NCI-H524 (cell line): ENCODE results near the gene CA10.
A peak's percentile ranks its signal among the peaks of the same experiment; 100 is the strongest.

Experiments used
- DNase-seq, 2 experiments: peaks; one replicate each; lab custom pipeline; 2025; lab: John Stamatoyannopoulos, UW

The CA10 gene

GRCh38 chr17:51951741-51952140, 206.8 kb downstream of the CA10 start:
- no peak for DNase-seq

- no peak for DNase-seq
These were observed 210.4 kb downstream of the CA10 start for GRCh38 chr17:51948128-51948527.

DNA sequence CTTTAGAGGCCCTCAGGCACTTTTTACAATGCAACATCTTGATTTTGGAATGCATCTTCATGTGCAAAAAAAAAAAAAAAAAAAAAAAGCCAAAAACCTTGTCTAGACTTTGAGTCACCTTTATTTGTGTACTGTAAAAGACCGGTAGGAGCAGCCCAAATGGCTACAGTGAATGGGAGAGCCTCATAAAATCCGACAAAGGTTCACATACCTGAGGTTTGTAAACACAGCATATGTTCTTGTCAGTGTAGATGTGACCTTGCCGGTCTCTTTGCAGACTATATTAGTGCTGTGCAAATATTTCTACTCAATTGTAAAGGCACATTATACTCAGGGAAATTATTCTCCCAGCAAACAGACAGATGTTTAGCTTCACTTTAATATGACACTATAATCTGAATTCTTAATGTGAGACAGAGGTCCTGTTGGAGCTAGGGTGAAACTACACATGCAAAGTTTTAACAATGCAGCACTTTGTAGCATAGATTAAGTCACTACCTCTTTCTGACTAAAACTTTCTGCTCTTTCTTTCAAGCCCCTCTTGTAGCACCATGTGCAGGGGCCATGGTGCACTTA, 211.3 kb downstream of the CA10 start:
- no peak for DNase-seq

DNA sequence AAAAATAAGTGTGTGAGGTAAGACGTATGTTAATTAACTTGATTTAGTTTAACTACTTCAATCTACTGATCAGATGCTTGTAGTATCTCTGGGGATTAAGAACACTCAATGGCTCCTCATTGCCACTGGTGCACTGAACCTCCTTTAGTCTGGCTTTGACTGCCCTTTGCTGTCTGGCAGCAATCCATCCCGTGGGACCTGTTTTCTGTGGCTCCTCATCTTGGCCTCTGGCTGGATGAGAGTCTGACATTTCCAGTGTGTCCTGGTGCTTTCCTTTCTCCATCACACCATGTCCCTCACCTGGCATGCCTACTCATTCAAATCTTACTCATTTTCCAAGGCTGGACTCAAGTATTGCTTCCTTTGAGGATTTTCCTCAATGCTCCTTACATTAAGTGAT, 212.2 kb downstream of the CA10 start:
- peak in 1 of 2 experiments; percentile 35 for DNase-seq

- DNase-seq: peak; percentile 36 to 84
These were observed 217.2 kb downstream of the CA10 start for GRCh38 chr17:51941272-51941671.

DNA sequence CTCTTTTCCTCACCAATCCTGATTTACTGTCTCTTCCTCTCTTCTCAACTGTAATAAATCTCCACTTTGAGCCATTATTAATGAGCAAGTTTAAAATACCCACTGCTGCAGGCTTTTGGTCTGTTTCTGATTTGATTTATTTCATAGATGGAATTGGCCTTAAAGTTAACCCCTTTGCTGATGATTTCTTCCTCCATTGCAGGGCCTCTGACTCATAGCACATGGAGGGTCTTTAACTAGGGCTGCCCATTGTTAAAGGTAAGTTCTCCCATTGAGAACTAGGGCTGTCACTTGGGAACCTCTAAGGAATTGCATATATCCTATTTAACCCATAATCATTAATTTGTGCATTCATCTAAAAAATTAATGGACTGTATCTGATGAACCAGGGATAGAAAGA, 221.2 kb downstream of the CA10 start:
- no peak for DNase-seq

DNA sequence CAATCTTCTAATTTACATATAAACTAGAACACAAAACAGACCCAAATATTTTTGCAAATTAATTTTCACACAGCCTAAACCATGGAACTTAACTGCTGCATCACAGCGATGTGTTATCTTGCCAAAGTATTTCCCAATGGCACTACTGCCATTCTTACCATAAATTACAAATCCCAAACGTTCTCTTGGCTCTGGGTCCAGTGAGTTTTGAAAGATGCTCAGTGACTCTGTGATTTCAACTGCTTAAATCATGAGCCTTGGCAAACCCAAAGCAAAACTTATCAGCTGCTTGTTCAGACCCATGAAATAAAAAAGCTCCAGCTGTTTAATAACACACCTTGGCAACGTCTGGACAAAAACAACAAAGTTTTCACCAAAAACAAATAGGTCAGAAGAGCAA, 223.0 kb downstream of the CA10 start:
- no peak for DNase-seq

- DNase-seq: peak; percentile 87 to 98
These were observed 224.9 kb downstream of the CA10 start for GRCh38 chr17:51933647-51934046.

- no peak for DNase-seq
These were observed 232.1 kb downstream of the CA10 start for GRCh38 chr17:51926448-51926847.

GRCh38 chr17:51921500-51921899, 237.0 kb downstream of the CA10 start:
- DNase-seq: no peak

DNA sequence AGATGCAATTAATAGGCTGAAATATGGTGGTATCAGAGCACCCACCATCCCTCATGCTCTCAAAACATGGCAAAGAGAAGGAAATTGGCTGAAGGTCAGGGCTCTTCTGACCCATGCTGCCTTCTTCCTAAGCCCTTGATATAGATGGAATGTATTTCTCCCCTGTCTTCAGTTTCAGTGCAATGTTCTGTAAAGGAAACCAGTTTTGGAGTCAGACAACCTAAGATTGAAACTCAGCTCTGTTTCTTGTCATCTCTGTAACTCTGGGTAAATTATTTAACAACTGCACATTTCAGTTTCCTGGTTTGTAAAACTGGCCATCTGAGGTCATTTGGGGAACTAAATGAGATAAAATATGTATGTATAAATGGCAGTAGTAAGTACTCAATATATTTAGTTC, 243.9 kb downstream of the CA10 start:
- no peak for DNase-seq

GRCh38 chr17:51913491-51914205, 244.9 kb downstream of the CA10 start:
- DNase-seq: no peak

DNA sequence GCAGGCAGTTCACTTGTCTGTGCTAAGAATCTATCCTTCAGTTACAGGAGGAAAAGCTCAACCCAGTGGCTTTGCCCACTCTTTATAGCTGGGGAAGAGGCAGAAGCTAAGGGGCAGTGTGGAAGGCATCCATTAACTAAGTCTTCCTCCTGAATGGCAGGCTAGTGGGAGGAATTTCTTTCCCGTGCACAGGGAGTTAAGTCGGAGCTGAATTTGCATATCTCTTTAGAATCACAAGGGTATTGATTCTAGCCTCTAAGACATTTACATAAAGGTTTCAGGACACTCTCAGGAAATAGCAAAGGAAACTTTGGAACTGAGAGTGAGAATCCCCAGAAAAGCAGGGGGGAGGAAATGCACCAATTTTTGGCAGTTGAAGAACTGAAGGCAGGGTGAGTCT, 245.6 kb downstream of the CA10 start:
- DNase-seq: no peak

DNA sequence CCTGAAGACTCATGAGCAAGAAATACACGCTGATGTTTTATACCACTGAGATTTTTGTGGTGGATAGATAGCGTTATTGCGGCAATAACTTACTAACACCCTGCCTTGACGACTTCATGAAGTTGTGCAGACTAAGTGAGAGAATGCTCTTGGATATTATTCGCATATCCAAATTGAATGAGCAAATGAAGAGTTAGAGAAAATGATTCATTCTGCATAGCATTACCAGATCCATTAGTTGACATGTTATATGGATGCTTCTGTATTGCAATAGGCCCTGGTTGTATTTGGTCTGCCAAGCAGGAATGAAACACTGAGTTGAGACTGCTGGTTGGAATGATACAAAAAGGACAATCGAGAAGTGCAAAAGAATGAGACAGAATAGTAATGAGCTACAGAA, 247.3 kb downstream of the CA10 start:
- no peak for DNase-seq

GRCh38 chr17:51909971-51910370, 248.5 kb downstream of the CA10 start:
- DNase-seq: peak in 1 of 2 experiments; percentile 10

- DNase-seq: no peak
These were observed 249.5 kb downstream of the CA10 start for GRCh38 chr17:51908841-51909537.

DNA sequence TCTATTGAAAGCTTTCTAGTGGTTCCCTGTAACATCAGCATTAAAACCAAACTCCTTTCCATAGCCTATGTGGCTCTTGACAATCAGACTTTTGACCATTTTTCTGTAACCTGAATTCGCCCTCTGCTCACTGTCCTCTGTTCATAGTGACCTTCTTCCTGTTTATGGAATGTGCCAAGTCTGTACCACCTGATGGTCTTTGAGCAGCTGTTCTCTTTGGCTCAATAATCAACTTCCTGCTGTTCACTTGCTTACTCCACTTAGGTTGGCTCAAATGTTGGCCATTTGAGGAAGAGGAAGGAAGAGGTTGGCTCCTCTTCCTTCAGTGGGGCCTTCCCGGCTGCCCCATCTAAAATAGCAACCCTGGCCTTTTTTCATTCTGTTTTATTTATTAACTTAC, 251.5 kb downstream of the CA10 start:
- DNase-seq: no peak

- no peak for DNase-seq
These were observed 254.1 kb downstream of the CA10 start for GRCh38 chr17:51904379-51904778.

DNA sequence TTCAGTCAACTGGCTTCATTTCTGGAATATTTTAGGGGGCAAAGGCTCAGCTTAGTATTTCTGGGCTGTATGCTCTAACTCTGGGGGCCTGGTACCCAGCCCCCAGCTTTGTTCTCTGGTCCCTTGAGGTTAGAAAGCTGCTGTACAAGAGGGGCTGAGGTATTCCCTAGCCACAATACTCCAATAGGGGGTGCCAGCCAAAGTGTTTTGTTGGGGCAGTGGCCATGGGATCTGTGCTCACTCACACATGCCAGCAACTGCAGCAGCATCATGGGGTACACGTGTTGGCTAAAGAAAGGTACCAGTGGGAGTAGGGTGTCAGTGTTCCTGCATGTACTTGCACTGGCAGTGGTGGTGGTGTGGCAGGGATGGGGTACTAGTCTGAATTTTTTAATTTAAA, 257.3 kb downstream of the CA10 start:
- DNase-seq: no peak

DNA sequence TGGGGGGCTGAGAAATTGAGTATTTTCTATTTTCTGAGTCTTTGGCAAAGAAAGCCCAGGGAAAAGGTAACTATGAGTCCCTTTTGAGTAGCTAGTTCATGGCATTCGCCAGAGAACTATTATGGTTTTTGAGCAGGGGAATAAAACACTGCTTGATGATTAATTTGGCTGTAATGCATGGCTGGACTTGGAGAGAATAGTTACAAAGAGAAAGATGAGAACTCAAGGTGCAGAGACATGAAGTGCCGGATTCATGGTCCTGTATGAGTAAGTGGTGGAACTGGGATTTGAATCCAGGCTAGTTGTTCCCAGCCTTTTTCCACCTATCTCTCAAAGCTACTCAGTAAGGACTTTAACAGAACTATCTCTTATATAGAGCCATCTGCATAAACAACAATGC, 266.6 kb downstream of the CA10 start:
- no peak for DNase-seq

DNA sequence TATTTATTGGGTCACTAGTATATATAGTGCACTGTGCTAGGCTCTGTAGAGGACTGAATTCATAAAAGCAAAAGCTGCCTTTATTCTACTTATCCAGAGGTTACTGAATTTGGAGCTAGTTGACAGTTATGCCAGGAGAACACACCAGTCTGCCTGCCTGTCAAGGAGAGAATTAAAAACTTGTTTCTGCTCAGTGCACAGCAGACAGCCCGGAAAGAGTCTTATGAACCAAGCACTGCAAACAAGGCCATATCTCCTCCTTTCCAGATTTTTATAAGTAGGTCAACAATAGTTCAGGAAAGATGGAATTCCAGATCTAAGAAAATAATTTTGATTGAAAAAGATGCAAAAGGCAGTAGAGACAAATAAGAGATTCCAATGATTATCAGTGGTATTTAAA, 267.8 kb downstream of the CA10 start:
- no peak for DNase-seq

- DNase-seq: peak in 1 of 2 experiments; percentile 5
These were observed 269.7 kb downstream of the CA10 start for GRCh38 chr17:51888816-51889215.

- DNase-seq: no peak
These were observed 281.5 kb downstream of the CA10 start for GRCh38 chr17:51876986-51877385.
